ENCODE data around the gene FARP1.

Gene FARP1

GRCh38 chr13:98344392-98344791 lies 201.5 kb downstream of the FARP1 start:
- no peak overlapping the region for H4K91ac ChIP-seq (ENCODE audit: low read depth, low read length)
- H4K8ac ChIP-seq (ENCODE audit: low read depth, low read length): no peak overlapping the region
- DNase-seq: no peak
- peaks cover 3% of the 10 kb centered on the region in 2 experiments for H3K36me3 ChIP-seq (ENCODE audit: control insufficient read depth in 1 of 2, insufficient read depth in 2 of 2, low read length in 2 of 2)
- H3K79me1 ChIP-seq (ENCODE audit: low read length): no peaks in the 10 kb centered on the region
- no peak overlapping the region for H3K14ac ChIP-seq (ENCODE audit: low read length)
- H2BK5ac ChIP-seq (ENCODE audit: low read depth, low read length, poor library complexity): no peak overlapping the region
- WGBS (ENCODE audit: extremely low coverage, insufficient coverage, insufficient read length): no CpG with 5 or more reads among the region's 10 CpGs
- H3K9me3 ChIP-seq (ENCODE audit: insufficient read depth, low read depth, low read length): no peaks in the 10 kb centered on the region
- H3K9ac ChIP-seq (ENCODE audit: low read length): no peak overlapping the region
- H3K79me2 ChIP-seq (ENCODE audit: control insufficient read depth, insufficient read depth, low read length, poor library complexity): no peaks in the 10 kb centered on the region
- H3K4me2 ChIP-seq (ENCODE audit: low read length): no peak overlapping the region
- H3K4ac ChIP-seq (ENCODE audit: low read depth, low read length): no peak overlapping the region
- H3K18ac ChIP-seq (ENCODE audit: low read length): no peak overlapping the region
- H3K23ac ChIP-seq (ENCODE audit: low read length): no peak overlapping the region
- H4K12ac ChIP-seq (ENCODE audit: low read depth, low read length): no peak overlapping the region
- H2BK120ac ChIP-seq (ENCODE audit: insufficient read depth, low read length, poor library complexity): no peak overlapping the region
- no peak overlapping the region for H2AFZ ChIP-seq (ENCODE audit: insufficient read depth, low read length, poor library complexity)
- no peaks in the 10 kb centered on the region for H3K27me3 ChIP-seq (ENCODE audit: insufficient read depth, low read length)
- H2BK12ac ChIP-seq (ENCODE audit: low read length): no peak overlapping the region
- no peak overlapping the region for H3K27ac ChIP-seq (ENCODE audit: low read depth, low read length)
- no peak overlapping the region for H3K4me3 ChIP-seq (ENCODE audit: low read depth, low read length)
- H3K4me1 ChIP-seq (ENCODE audit: control insufficient read depth in 1 of 2, insufficient read depth in 2 of 2, low read length in 2 of 2): no peaks in the 10 kb centered on the region
- no peak overlapping the region for H2AK5ac ChIP-seq (ENCODE audit: low read length)

GRCh38 chr13:98345107-98345935 lies 202.4 kb downstream of the FARP1 start:
- no peaks in the 10 kb centered on the region for H3K27me3 ChIP-seq (ENCODE audit: insufficient read depth, low read length)
- H4K12ac ChIP-seq (ENCODE audit: low read depth, low read length): no peak overlapping the region
- no peak overlapping the region for H2BK120ac ChIP-seq (ENCODE audit: insufficient read depth, low read length, poor library complexity)
- H3K4me2 ChIP-seq (ENCODE audit: low read length): no peak overlapping the region
- H2BK12ac ChIP-seq (ENCODE audit: low read length): no peak overlapping the region
- peaks cover 3% of the 10 kb centered on the region in 2 experiments for H3K36me3 ChIP-seq (ENCODE audit: control insufficient read depth in 1 of 2, insufficient read depth in 2 of 2, low read length in 2 of 2)
- no peak overlapping the region for H3K9ac ChIP-seq (ENCODE audit: low read length)
- no peak overlapping the region for H2AFZ ChIP-seq (ENCODE audit: insufficient read depth, low read length, poor library complexity)
- no peak overlapping the region for H2BK5ac ChIP-seq (ENCODE audit: low read depth, low read length, poor library complexity)
- H3K4ac ChIP-seq (ENCODE audit: low read depth, low read length): no peak overlapping the region
- H3K79me1 ChIP-seq (ENCODE audit: low read length): no peaks in the 10 kb centered on the region
- no peak overlapping the region for H3K14ac ChIP-seq (ENCODE audit: low read length)
- WGBS (ENCODE audit: extremely low coverage, insufficient coverage, insufficient read length): no CpG with 5 or more reads among the region's 12 CpGs
- no peaks in the 10 kb centered on the region for H3K79me2 ChIP-seq (ENCODE audit: control insufficient read depth, insufficient read depth, low read length, poor library complexity)
- H3K18ac ChIP-seq (ENCODE audit: low read length): no peak overlapping the region
- DNase-seq: peak in 1 of 2 donors; percentile 6
- no peak overlapping the region for H2AK5ac ChIP-seq (ENCODE audit: low read length)
- H4K8ac ChIP-seq (ENCODE audit: low read depth, low read length): no peak overlapping the region
- no peak overlapping the region for H3K27ac ChIP-seq (ENCODE audit: low read depth, low read length)
- H3K23ac ChIP-seq (ENCODE audit: low read length): no peak overlapping the region
- no peak overlapping the region for H4K91ac ChIP-seq (ENCODE audit: low read depth, low read length)
- H3K9me3 ChIP-seq (ENCODE audit: insufficient read depth, low read depth, low read length): no peaks in the 10 kb centered on the region
- no peak overlapping the region for H3K4me3 ChIP-seq (ENCODE audit: low read depth, low read length)
- no peaks in the 10 kb centered on the region for H3K4me1 ChIP-seq (ENCODE audit: control insufficient read depth in 1 of 2, insufficient read depth in 2 of 2, low read length in 2 of 2)

GRCh38 chr13:98346904-98347636 lies 204.2 kb downstream of the FARP1 start:
- no peak overlapping the region for H3K14ac ChIP-seq (ENCODE audit: low read length)
- no peak overlapping the region for H4K12ac ChIP-seq (ENCODE audit: low read depth, low read length)
- no peaks in the 10 kb centered on the region for H3K79me1 ChIP-seq (ENCODE audit: low read length)
- H3K36me3 ChIP-seq (ENCODE audit: control insufficient read depth in 1 of 2, insufficient read depth in 2 of 2, low read length in 2 of 2): peaks cover 3% of the 10 kb centered on the region in 2 experiments
- H3K4ac ChIP-seq (ENCODE audit: low read depth, low read length): no peak overlapping the region
- H3K4me2 ChIP-seq (ENCODE audit: low read length): no peak overlapping the region
- DNase-seq: no peak
- no peak overlapping the region for H2BK120ac ChIP-seq (ENCODE audit: insufficient read depth, low read length, poor library complexity)
- no peaks in the 10 kb centered on the region for H3K79me2 ChIP-seq (ENCODE audit: control insufficient read depth, insufficient read depth, low read length, poor library complexity)
- no peak overlapping the region for H3K18ac ChIP-seq (ENCODE audit: low read length)
- H2AK5ac ChIP-seq (ENCODE audit: low read length): no peak overlapping the region
- H3K23ac ChIP-seq (ENCODE audit: low read length): no peak overlapping the region
- H3K4me1 ChIP-seq (ENCODE audit: control insufficient read depth in 1 of 2, insufficient read depth in 2 of 2, low read length in 2 of 2): no peaks in the 10 kb centered on the region
- H3K27me3 ChIP-seq (ENCODE audit: insufficient read depth, low read length): no peaks in the 10 kb centered on the region
- H2BK5ac ChIP-seq (ENCODE audit: low read depth, low read length, poor library complexity): no peak overlapping the region
- no peak overlapping the region for H2BK12ac ChIP-seq (ENCODE audit: low read length)
- H3K9me3 ChIP-seq (ENCODE audit: insufficient read depth, low read depth, low read length): no peaks in the 10 kb centered on the region
- no peak overlapping the region for H4K8ac ChIP-seq (ENCODE audit: low read depth, low read length)
- no peak overlapping the region for H4K91ac ChIP-seq (ENCODE audit: low read depth, low read length)
- no peak overlapping the region for H2AFZ ChIP-seq (ENCODE audit: insufficient read depth, low read length, poor library complexity)
- WGBS (ENCODE audit: extremely low coverage, insufficient coverage, insufficient read length): no CpG with 5 or more reads among the region's 10 CpGs
- no peak overlapping the region for H3K27ac ChIP-seq (ENCODE audit: low read depth, low read length)
- no peak overlapping the region for H3K9ac ChIP-seq (ENCODE audit: low read length)
- H3K4me3 ChIP-seq (ENCODE audit: low read depth, low read length): no peak overlapping the region

GRCh38 chr13:98347756-98348155 lies 204.9 kb downstream of the FARP1 start:
- Histone ChIP-seq H4K91ac (ENCODE audit: low read depth, low read length) (no peak overlapping the region), H3K4me2 (ENCODE audit: low read length) (no peak overlapping the region), H3K9me3 (ENCODE audit: insufficient read depth, low read depth, low read length) (no peaks in the 10 kb centered on the region), H3K23ac (ENCODE audit: low read length) (no peak overlapping the region), H3K79me2 (ENCODE audit: control insufficient read depth, insufficient read depth, low read length, poor library complexity) (no peaks in the 10 kb centered on the region), H3K4ac (ENCODE audit: low read depth, low read length) (no peak overlapping the region), H2BK5ac (ENCODE audit: low read depth, low read length, poor library complexity) (no peak overlapping the region), H3K79me1 (ENCODE audit: low read length) (no peaks in the 10 kb centered on the region), H4K12ac (ENCODE audit: low read depth, low read length) (no peak overlapping the region), H3K36me3 (ENCODE audit: control insufficient read depth in 1 of 2, insufficient read depth in 2 of 2, low read length in 2 of 2) (peaks cover 3% of the 10 kb centered on the region in 2 experiments), H3K4me1 (ENCODE audit: control insufficient read depth in 1 of 2, insufficient read depth in 2 of 2, low read length in 2 of 2) (no peaks in the 10 kb centered on the region), H2BK120ac (ENCODE audit: insufficient read depth, low read length, poor library complexity) (no peak overlapping the region), H2AFZ (ENCODE audit: insufficient read depth, low read length, poor library complexity) (no peak overlapping the region), H2BK12ac (ENCODE audit: low read length) (no peak overlapping the region), H3K18ac (ENCODE audit: low read length) (no peak overlapping the region), H3K14ac (ENCODE audit: low read length) (no peak overlapping the region), H3K4me3 (ENCODE audit: low read depth, low read length) (no peak overlapping the region), H3K9ac (ENCODE audit: low read length) (no peak overlapping the region), H4K8ac (ENCODE audit: low read depth, low read length) (no peak overlapping the region), H3K27ac (ENCODE audit: low read depth, low read length) (no peak overlapping the region), H3K27me3 (ENCODE audit: insufficient read depth, low read length) (no peaks in the 10 kb centered on the region), H2AK5ac (ENCODE audit: low read length) (no peak overlapping the region)
- DNase-seq: no peak
- WGBS (ENCODE audit: extremely low coverage, insufficient coverage, insufficient read length): no CpG with 5 or more reads among the region's 1 CpG

Data from trophoblast cell (in vitro differentiated cells and primary cell).